Psoas muscle (tissue), 8 donors: ENCODE data around the gene CNDP2. TPM values are rescaled to one million over a fixed set of nuclear protein-coding genes. Genes with fewer than 3 reads are reported as not detected.

Source experiments
- ATAC-seq, 4 donors: fragments of 200-7000 bp; cut with Tn5 transposase; one replicate each; pipeline ENCODE4 v1.9.1; 2020; ENCODE audit warnings: moderate library complexity in 3 of 4, mild to moderate bottlenecking in 2 of 4
- DNase-seq, 2 donors: peaks; one replicate each; pipeline ENCODE4 v3.0.0-alpha.2; 2020
- H3K27ac ChIP-seq: fragments of 200-600 bp; one replicate; pipeline ENCODE4 v1.8.0; 2022
- H3K27me3 ChIP-seq, 3 donors: fragments of 200-600 bp in 1 of 3; one replicate each; pipeline versions ENCODE4 v1.6.1 to v1.8.0; 2013 to 2022; ENCODE audit warnings: low read length in 2 of 3, mild to moderate bottlenecking in 2 of 3, moderate library complexity in 1 of 3; ENCODE audit not compliant: insufficient read depth in 3 of 3
- H3K36me3 ChIP-seq, 2 donors: fragments of 200-600 bp in 1 of 2; one replicate each; pipeline versions ENCODE4 v1.6.1 to v1.8.0; 2013 to 2022; ENCODE audit warnings: low read depth in 1 of 2, mild to moderate bottlenecking in 1 of 2, moderate library complexity in 1 of 2; ENCODE audit not compliant: insufficient read depth in 1 of 2
- H3K4me1 ChIP-seq: fragments of 200-600 bp; one replicate; pipeline ENCODE4 v1.8.0; 2022
- H3K4me3 ChIP-seq: fragments of 200-600 bp; one replicate; pipeline ENCODE4 v1.8.0; 2022; ENCODE audit warnings: mild to moderate bottlenecking
- H3K9me3 ChIP-seq: fragments of 200-600 bp; one replicate; pipeline ENCODE4 v1.8.0; 2022
- WGBS, 3 donors: extraction: QIAGEN DNeasy Blood & Tissue Kit; methylation state at CpG; one replicate each; pipeline versions ENCODE4 v1.1.6 to v1.1.7; 2013; 5-methylcytosine and 5-hydroxymethylcytosine counted together
- intact Hi-C, 2 donors: fragments of 100-400 bp; cut with DNase I; formaldehyde crosslinking; loops; one replicate each; pipeline versions ENCODE4 v1.11.0 to v1.14.2; 2022
- long read RNA-seq, 2 donors: library from polyadenylated mRNA; unstranded; transcript quantifications; one replicate each; pipeline ENCODE4 v2.0.0, GENCODE V29; 2021
- polyA plus RNA-seq, 3 donors: library from polyadenylated mRNA; stranded (reverse); fragments of 200-250 nt; gene quantifications; one replicate each; pipeline ENCODE4 v1.2.3, GENCODE V29; 2013
- total RNA-seq, 4 donors: library from RNA; stranded (reverse); fragmentation: NEBNext Ultra II Directional in 2 of 4; extraction: Animal tissue kit (Norgen Biotek cat#: 25700) in 2 of 4; gene quantifications; one replicate each; pipeline versions ENCODE4 v1.2.1 to v1.2.4, GENCODE V29; 2021 to 2023
- TF ChIP-seq, protein P1 (sequence below): fragments of 200-600 bp; IDR thresholded peaks from one replicate; pipeline ENCODE4 v1.8.0; 2022; ENCODE audit warnings: antibody characterized with exemption
- donor health status: healthy with polysubstance abuse.
- donor health status: DM: no; HTN: no; CAD: no; lungs with moderate emphysema.
- donor health status: Bipolar disorder and iron deficiency.
- donor health status: healthy.
- donor health status: DM: yes; HTN: yes; CAD: no.
- donor health status: DM: no; HTN: no; CAD: no.
- donor health status: DM: no; HTN: no; CAD: no.
- donor health status: DM: yes; HTN: yes; CAD: no.

CNDP2 gene
- total RNA-seq: 10 to 100 TPM; 36.8 to 51.9 (median 44.1) TPM
- 10 to 100 TPM; 24.3 to 48.5 (median 29.4) TPM for polyA plus RNA-seq
- long read RNA-seq, donor 1, full-length matches to known transcripts: 50 of 72 reads
- long read RNA-seq, donor 1, partial matches to known transcripts: 13 of 72 reads
- long read RNA-seq, donor 1, other reads (novel, unspliced or antisense): 9 of 72 reads
- long read RNA-seq, donor 2, full-length matches to known transcripts: 73 of 92 reads
- long read RNA-seq, donor 2, partial matches to known transcripts: 10 of 92 reads
- long read RNA-seq, donor 2, other reads (novel, unspliced or antisense): 9 of 92 reads

DNA sequence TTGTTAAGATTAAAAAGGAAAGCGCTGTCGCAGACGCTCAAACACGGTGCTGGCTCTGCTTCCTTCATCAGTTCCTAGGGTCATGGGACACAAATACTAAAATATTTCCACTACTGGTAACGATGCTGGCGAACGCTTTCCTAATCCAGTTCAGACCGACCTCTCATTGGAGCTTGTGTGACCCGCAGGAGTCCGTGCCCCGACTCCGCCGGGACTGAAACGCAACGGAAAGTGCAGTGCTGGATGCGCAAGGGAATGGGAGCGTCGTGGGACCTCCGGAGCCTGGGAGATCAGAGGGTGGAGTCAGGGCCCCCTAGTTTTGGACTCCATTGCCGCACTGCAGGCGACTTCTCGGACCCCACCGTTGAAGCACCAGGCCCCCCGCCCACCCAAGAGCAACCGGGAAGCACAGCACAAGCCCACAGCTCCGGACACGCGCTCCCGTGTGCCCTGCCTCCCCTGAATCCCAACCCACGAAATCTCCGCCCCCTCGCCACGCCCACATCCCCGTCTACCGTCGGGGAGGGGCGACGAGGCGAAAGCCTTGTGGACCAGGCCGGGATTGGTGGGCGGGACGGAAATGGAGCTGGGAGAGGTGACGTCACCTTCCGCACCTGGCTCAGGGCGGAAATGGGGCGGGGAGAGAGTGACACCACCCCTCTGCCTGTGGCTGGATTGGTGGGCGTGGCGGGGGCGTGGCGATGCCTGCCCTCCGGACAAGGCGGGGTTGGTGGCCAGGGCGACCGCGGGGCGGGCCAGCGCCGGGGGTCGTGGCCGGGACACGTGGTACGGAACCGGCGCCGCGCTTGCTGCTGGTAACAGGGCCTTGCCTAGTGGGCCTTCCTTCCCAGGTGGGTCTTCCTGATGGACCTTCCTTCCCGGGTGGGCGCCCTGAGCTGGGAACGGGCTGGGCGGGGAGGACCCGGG lies at the start of gene CNDP2:
TSS of gene CNDP2 (plus strand) at position 783 of the 927 bp plus-strand sequence. CDS start 3,611 bp downstream, outside the sequence.
- Histone ChIP-seq H3K9me3 (peaks cover 3% of the 10 kb centered on the region), H3K4me3 (peak within 1 kb of the TSS; percentile 89), H3K27ac (peak within 1 kb of the TSS; percentile 91), H3K27me3 (peaks cover 0 to 2% (median 0%) of the 10 kb centered on the region in 3 donors), H3K36me3 (peaks cover 0 to 6% of the 10 kb centered on the region in 2 donors), H3K4me1 (peaks cover 9% of the 10 kb centered on the region)
- TF ChIP-seq, protein P1, sequence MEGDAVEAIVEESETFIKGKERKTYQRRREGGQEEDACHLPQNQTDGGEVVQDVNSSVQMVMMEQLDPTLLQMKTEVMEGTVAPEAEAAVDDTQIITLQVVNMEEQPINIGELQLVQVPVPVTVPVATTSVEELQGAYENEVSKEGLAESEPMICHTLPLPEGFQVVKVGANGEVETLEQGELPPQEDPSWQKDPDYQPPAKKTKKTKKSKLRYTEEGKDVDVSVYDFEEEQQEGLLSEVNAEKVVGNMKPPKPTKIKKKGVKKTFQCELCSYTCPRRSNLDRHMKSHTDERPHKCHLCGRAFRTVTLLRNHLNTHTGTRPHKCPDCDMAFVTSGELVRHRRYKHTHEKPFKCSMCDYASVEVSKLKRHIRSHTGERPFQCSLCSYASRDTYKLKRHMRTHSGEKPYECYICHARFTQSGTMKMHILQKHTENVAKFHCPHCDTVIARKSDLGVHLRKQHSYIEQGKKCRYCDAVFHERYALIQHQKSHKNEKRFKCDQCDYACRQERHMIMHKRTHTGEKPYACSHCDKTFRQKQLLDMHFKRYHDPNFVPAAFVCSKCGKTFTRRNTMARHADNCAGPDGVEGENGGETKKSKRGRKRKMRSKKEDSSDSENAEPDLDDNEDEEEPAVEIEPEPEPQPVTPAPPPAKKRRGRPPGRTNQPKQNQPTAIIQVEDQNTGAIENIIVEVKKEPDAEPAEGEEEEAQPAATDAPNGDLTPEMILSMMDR: no peak
- intact Hi-C loops: loop anchor here (5.0 to 10.0 kb wide), 6 partner anchors 99 to 349 kb away; partner anchors contain the start of genes CYB5A (in 2 of the 2), ZNF407 (in 2 of the 2), FBXO15 (in 1 of the 2) and TIMM21 (in 1 of the 2)
- ATAC-seq (peak; percentile 97 to 99 (median 98)), DNase-seq (peak; percentile 100)
- 0% methylated on average over 55 to 71 of the region's 71 CpGs for WGBS, 3 donors

DNA sequence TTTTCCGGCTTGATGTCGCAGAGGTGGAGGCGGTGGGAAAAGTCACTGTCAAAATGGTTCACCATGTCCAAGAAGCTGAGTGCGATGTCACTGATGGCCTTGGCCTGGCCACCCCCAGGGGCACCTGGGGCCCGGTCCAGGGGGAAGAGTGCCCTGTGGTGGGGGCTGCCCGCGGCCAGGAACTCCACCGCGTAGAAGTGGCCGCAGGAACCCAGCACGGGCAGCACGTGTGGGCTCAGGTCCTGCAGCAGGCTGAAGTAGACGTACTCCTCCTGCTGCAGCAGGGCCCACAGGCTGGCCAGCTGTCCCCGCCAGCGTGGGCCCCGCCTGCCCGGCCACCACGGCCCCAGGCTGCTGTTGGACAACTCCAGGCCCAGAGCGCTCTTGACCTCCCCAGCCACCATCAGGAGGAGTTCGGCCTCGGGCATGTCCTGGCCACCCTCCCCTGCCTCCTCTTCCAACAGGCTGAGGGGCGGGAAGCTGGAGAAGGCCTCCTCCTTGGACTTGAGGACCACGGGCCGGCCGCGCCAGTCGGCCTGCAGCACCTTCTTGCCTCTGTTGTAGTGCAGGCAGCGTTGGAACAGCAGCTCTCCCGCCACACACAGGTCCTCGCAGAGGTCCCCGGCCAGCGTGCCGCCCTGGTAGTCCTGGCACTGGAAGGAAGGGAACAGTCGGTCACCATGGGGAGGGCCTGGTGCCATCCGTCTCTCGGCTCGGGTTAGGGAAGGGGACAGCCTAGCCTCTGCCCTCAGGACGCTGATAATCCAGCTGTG lies 49.3 kb upstream of the CNDP2 start:
- no peaks in the 10 kb centered on the region for H3K36me3 ChIP-seq
- intact Hi-C loops: no loop called here
- DNase-seq (no peak), ATAC-seq (no peak)
- H3K4me1 ChIP-seq: no peaks in the 10 kb centered on the region
- no peaks in the 10 kb centered on the region for H3K9me3 ChIP-seq
- TF ChIP-seq, protein P1: no peak
- H3K4me3 ChIP-seq: no peak overlapping the region
- WGBS, 3 donors: 91 to 95% (median 92%) methylated on average over 33 to 38 of the region's 38 CpGs
- no peak overlapping the region for H3K27ac ChIP-seq
- H3K27me3 ChIP-seq: peaks cover 0 to 16% (median 2%) of the 10 kb centered on the region in 3 donors

DNA sequence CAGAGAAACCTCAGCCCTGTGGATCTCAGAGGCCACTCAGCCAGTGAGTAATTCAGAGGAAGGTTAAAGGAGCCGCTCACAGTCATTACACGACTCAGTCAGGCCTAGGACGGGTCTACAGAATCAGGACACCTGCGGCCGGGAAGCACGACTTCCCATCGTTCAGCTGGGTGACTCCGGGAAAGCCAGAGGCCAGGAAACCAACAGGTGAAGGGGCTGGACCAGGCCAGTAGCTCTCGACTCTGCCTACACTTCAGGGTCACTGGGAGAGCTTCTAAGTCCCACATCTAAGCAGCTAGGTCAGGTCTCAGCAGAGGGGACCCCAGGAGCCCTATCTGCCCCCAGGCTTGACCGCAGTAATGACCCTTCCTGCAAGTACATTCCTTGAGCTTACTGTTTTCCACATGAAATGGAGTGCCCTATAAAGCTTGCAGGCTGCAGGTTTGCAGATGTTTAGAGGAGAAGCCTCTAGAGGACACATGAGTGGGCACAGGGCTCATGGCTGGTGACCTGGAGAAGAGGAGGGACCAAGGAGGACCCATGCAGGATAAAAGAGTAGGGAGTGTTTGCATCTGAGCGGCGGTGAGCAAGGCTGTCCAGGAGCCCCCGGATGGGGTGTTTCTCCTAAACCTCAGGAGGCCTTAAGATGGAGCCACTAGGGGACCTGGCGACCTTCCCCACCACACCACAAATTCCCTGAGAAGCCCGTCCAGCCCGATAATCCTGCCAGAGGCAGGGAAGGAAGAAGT lies 48.6 kb upstream of the CNDP2 start:
- 88 to 90% (median 89%) methylated on average over 16 of the region's 16 CpGs for WGBS, 3 donors
- H3K27me3 ChIP-seq: peaks cover 0 to 16% (median 2%) of the 10 kb centered on the region in 3 donors
- H3K4me3 ChIP-seq: no peak overlapping the region
- H3K4me1 ChIP-seq: no peaks in the 10 kb centered on the region
- no peak for ATAC-seq
- no peak overlapping the region for H3K27ac ChIP-seq
- no peaks in the 10 kb centered on the region for H3K36me3 ChIP-seq
- intact Hi-C loops: no loop called here
- no peak for DNase-seq
- H3K9me3 ChIP-seq: no peaks in the 10 kb centered on the region
- TF ChIP-seq, protein P1: no peak

DNA sequence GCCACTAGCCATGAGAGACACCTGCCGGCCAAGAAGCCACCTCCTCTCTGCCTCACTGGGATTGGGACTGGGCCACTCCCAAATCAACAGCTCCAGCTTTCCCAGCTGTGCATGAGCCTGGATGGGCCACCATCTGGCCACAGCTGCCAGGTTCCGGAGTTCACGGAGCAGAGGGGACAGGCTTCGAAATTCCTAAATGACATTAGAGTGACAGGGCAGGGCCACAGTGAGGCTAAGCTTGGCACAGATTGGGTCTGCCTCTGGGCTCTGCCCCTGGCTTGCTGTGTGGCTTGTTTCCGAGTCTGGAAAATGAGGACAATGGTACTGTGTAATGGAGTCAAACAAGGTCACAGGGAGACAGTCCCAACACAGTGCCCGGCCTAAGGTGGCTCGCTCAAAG lies 45.5 kb upstream of the CNDP2 start:
- Histone ChIP-seq H3K27me3 (peaks cover 0 to 32% (median 8%) of the 10 kb centered on the region in 3 donors), H3K27ac (no peak overlapping the region), H3K4me1 (no peaks in the 10 kb centered on the region), H3K4me3 (no peak overlapping the region), H3K9me3 (no peaks in the 10 kb centered on the region), H3K36me3 (no peaks in the 10 kb centered on the region)
- intact Hi-C loops: no loop called here
- 18 to 41% (median 20%) methylated on average over 7 of the region's 7 CpGs for WGBS, 3 donors
- TF ChIP-seq, protein P1: no peak
- DNase-seq (no peak), ATAC-seq (peak in 1 of 4 donors; percentile 35)
